H1 (cell line): Measurements from ENCODE around the gene NT5C. TPM values are rescaled to one million over a fixed set of nuclear protein-coding genes. Genes with fewer than 3 reads are reported as not detected.
"Not testable (repeated sequence)": the region's sequence is repeated elsewhere in the genome, so short reads cannot be mapped to it uniquely, and the experiment has no call there.

Experiments used
- CTCF ChIA-PET: fragments of 300-600 bp; sonication (Branson Sonifier 250); formaldehyde crosslinking; loops from one replicate; lab custom pipeline; 2021; ENCODE audit not compliant: partially characterized antibody; lab: Charles Lee
- POLR2A ChIA-PET: fragments of 300-600 bp; sonication (Branson Sonifier 250); formaldehyde crosslinking; loops from one replicate; lab custom pipeline; 2021; ENCODE audit warnings: inconsistent platforms; ENCODE audit not compliant: partially characterized antibody; lab: Charles Lee
- DNase-seq, 2 experiments: peaks; one replicate each; pipeline versions ENCODE4 v3.0.0 to v3.0.0-alpha.2; 2010 to 2022; ENCODE audit warnings: low spot score in 2 of 2, low read depth in 1 of 2, mixed read lengths in 1 of 2
- FAIRE-seq: peaks from 2 replicates; lab custom pipeline; 2011; peaks lifted over from hg19 to GRCh38; lab: Jason Lieb, UNC
- H2AFZ ChIP-seq: 2 replicates; pipeline ENCODE4 v1.8.1; 2012; ENCODE audit warnings: low read length, inconsistent platforms
- H2AK5ac ChIP-seq: 2 replicates; pipeline ENCODE4 v1.6.1; 2013; ENCODE audit warnings: low read depth, low read length
- H2BK120ac ChIP-seq: replicated peaks from 2 replicates; pipeline ENCODE3; 2013; ENCODE audit warnings: low read depth, low read length, inconsistent platforms
- H2BK12ac ChIP-seq: 2 replicates; pipeline ENCODE4 v1.6.1; 2013; ENCODE audit warnings: low read depth, low read length
- H2BK15ac ChIP-seq: 2 replicates; pipeline ENCODE4 v1.6.1; 2013; ENCODE audit warnings: low read length
- H2BK20ac ChIP-seq: 2 replicates; pipeline ENCODE4 v1.6.1; 2013; ENCODE audit warnings: low read length
- H2BK5ac ChIP-seq: 2 replicates; pipeline ENCODE4 v1.6.1; 2013; ENCODE audit warnings: low read depth, low read length
- H3K14ac ChIP-seq: 2 replicates; pipeline ENCODE4 v1.6.1; 2013; ENCODE audit warnings: inconsistent platforms; ENCODE audit not compliant: insufficient read length
- H3K18ac ChIP-seq: 2 replicates; pipeline ENCODE4 v1.6.1; 2013; ENCODE audit warnings: low read length; ENCODE audit errors: extremely low read depth
- H3K23ac ChIP-seq: 2 replicates; pipeline ENCODE4 v1.6.1; 2013; ENCODE audit warnings: inconsistent platforms; ENCODE audit not compliant: insufficient read length
- H3K23me2 ChIP-seq: 2 replicates; pipeline ENCODE4 v1.6.1; 2013; ENCODE audit warnings: low read depth, low read length
- H3K27ac ChIP-seq: 2 replicates; pipeline ENCODE4 v1.6.1; 2011; ENCODE audit warnings: low read depth, low read length, inconsistent platforms
- H3K27me3 ChIP-seq, 4 experiments: replicated peaks in 1 of 4; 1 replicate in 1 of 4; 2 replicates in 3 of 4; pipeline versions ENCODE4 v1.6.1 to v1.8.1; 2011 to 2013; ENCODE audit warnings: low read length in 3 of 4, mild to moderate bottlenecking in 3 of 4, inconsistent platforms in 2 of 4, mixed read lengths in 2 of 4, moderate library complexity in 1 of 4; ENCODE audit not compliant: control insufficient read depth in 3 of 4, insufficient read depth in 3 of 4; ENCODE audit errors: extremely low read depth in 1 of 4
- H3K36me3 ChIP-seq, 4 experiments: 2 replicates each; pipeline versions ENCODE4 v1.6.1 to v1.8.1; 2011 to 2013; ENCODE audit warnings: mild to moderate bottlenecking in 4 of 4, low read length in 3 of 4, moderate library complexity in 2 of 4, control low read depth in 1 of 4, inconsistent platforms in 1 of 4; ENCODE audit not compliant: insufficient read depth in 4 of 4, control insufficient read depth in 2 of 4
- H3K4ac ChIP-seq: replicated peaks from 2 replicates; pipeline ENCODE3; 2013; ENCODE audit warnings: low read length, low read depth, mixed read lengths, inconsistent platforms; ENCODE audit not compliant: insufficient read length
- H3K4me1 ChIP-seq, 4 experiments: replicated peaks in 1 of 4; 1 replicate in 1 of 4; 2 replicates in 3 of 4; pipeline versions ENCODE4 v1.6.1 to v1.8.1; 2011 to 2013; ENCODE audit warnings: low read length in 3 of 4, inconsistent platforms in 2 of 4, mixed read lengths in 1 of 4; ENCODE audit not compliant: insufficient read depth in 4 of 4, control insufficient read depth in 3 of 4
- H3K4me2 ChIP-seq, 2 experiments: 2 replicates each; pipeline versions ENCODE4 v1.6.1 to v1.8.1; 2011 to 2013; ENCODE audit warnings: low read depth in 2 of 2, low read length in 2 of 2, control low read depth in 1 of 2, inconsistent platforms in 1 of 2, mild to moderate bottlenecking in 1 of 2; ENCODE audit not compliant: insufficient read depth in 1 of 2
- H3K4me3 ChIP-seq, 4 experiments: fragments of 200-600, 300-600 bp in 1 of 4; sonication (generic), shearing (Covaris generic), sonication (Bioruptor Twin) in 1 of 4; 2 replicates each; pipeline versions ENCODE4 v1.5.1 to v1.8.1; 2011 to 2016; ENCODE audit warnings: low read length in 4 of 4, low read depth in 3 of 4, control low read depth in 2 of 4, inconsistent platforms in 2 of 4, mild to moderate bottlenecking in 2 of 4, mixed read lengths in 1 of 4, moderate library complexity in 1 of 4; ENCODE audit not compliant: insufficient read depth in 2 of 4; ENCODE audit errors: extremely low read depth in 1 of 4
- H3K56ac ChIP-seq: replicated peaks from 2 replicates; pipeline ENCODE3; 2013; ENCODE audit warnings: low read depth, mild to moderate bottlenecking, mixed read lengths, low read length, inconsistent platforms; ENCODE audit not compliant: insufficient read length
- H3K79me1 ChIP-seq: 2 replicates; pipeline ENCODE4 v1.6.1; 2013; ENCODE audit warnings: low read depth, low read length, control low read depth
- H3K79me2 ChIP-seq, 2 experiments: 2 replicates each; pipeline versions ENCODE4 v1.6.1 to v1.8.1; 2012 to 2013; ENCODE audit warnings: low read length in 2 of 2, mild to moderate bottlenecking in 2 of 2, inconsistent platforms in 1 of 2; ENCODE audit not compliant: insufficient read depth in 2 of 2, control insufficient read depth in 1 of 2
- H3K9ac ChIP-seq, 4 experiments: replicated peaks in 1 of 4; 1 replicate in 1 of 4; 2 replicates in 3 of 4; pipeline versions ENCODE4 v1.6.1 to v1.8.1; 2011 to 2013; ENCODE audit warnings: low read depth in 3 of 4, low read length in 3 of 4, control low read depth in 2 of 4, mild to moderate bottlenecking in 2 of 4, moderate library complexity in 2 of 4, inconsistent platforms in 1 of 4; ENCODE audit errors: extremely low read depth in 1 of 4
- H3K9me3 ChIP-seq, 2 experiments: 2 replicates each; pipeline versions ENCODE4 v1.6.1 to v1.8.1; 2012 to 2013; ENCODE audit warnings: mild to moderate bottlenecking in 2 of 2, moderate library complexity in 2 of 2, control low read depth in 1 of 2, inconsistent platforms in 1 of 2, low read depth in 1 of 2, low read length in 1 of 2, mixed read lengths in 1 of 2; ENCODE audit not compliant: insufficient read depth in 2 of 2
- H4K20me1 ChIP-seq, 2 experiments: replicated peaks in 1 of 2; 2 replicates each; pipeline versions ENCODE3 to v1.8.1; 2011 to 2013; ENCODE audit warnings: inconsistent platforms in 2 of 2, low read length in 2 of 2, mild to moderate bottlenecking in 1 of 2; ENCODE audit not compliant: insufficient read depth in 2 of 2, control insufficient read depth in 1 of 2
- H4K5ac ChIP-seq: 2 replicates; pipeline ENCODE4 v1.6.1; 2013; ENCODE audit warnings: low read length, low read depth, mixed read lengths, inconsistent platforms; ENCODE audit not compliant: insufficient read length
- H4K8ac ChIP-seq: 2 replicates; pipeline ENCODE4 v1.8.0; 2013; ENCODE audit warnings: mild to moderate bottlenecking, moderate library complexity, low read length, inconsistent platforms; ENCODE audit not compliant: insufficient read depth; ENCODE audit errors: extremely low read depth
- H4K91ac ChIP-seq: replicated peaks from 2 replicates; pipeline ENCODE3; 2013; ENCODE audit warnings: low read length, mixed read lengths, inconsistent platforms; ENCODE audit not compliant: insufficient read length
- ASH2L ChIP-seq: fragments of 200-600, 300-600 bp; sonication (generic); IDR thresholded peaks from one replicate; pipeline ENCODE4 v1.7.1; 2017; ENCODE audit warnings: low read length
- WGBS, 2 experiments: shearing (Covaris generic) in 1 of 2; methylation state at CpG; one replicate each; pipeline versions ENCODE4 v1.1.6 to v1.1.7; 2013 to 2015; ENCODE audit warnings: low lambda C conversion rate in 2 of 2, mixed read lengths in 2 of 2, inconsistent platforms in 1 of 2, low coverage in 1 of 2, missing lambda C conversion rate in 1 of 2; ENCODE audit not compliant: insufficient replicate concordance in 2 of 2, insufficient coverage in 1 of 2, insufficient read length in 1 of 2; ENCODE audit errors: extremely low coverage in 1 of 2, missing lambda C conversion rate in 1 of 2; 5-methylcytosine and 5-hydroxymethylcytosine counted together
- polyA plus RNA-seq, 7 experiments: library from polyadenylated mRNA; depleted of rRNA in 3 of 7; stranded (reverse) in 5 of 7; unstranded in 2 of 7; fragments of >200 nt in 5 of 7; fragments of 200-250 nt in 2 of 7; gene quantifications; 1 replicate in 5 of 7; 2 replicates in 1 of 7; 4 replicates in 1 of 7; pipeline versions ENCODE4 v1.2.1 to v1.2.3, GENCODE V29; 2011 to 2013; ENCODE audit warnings: missing spikeins in 2 of 7, mixed read lengths in 2 of 7
- total RNA-seq: library from RNA; stranded (reverse); fragmentation: NEBNext Ultra II Directional; extraction: Animal tissue kit (Norgen Biotek cat#: 25700); gene quantifications from 2 replicates; pipeline ENCODE4 v1.2.1, GENCODE V29; 2021

Gene NT5C
- total and polyA plus RNA-seq, 2 of the 8 experiments (the other 6 are each of a cell fraction or from before 2014, with no cell fraction given): 52.1 to 66.4 TPM

GRCh38 chr17:75132018-75133000 is 767 bp upstream of the NT5C start:
- CTCF ChIA-PET: interaction anchor here (1.0 to 12.9 kb wide), 22 partner anchors 7 to 139 kb away, joined by 3 to 239 read pairs (median 6); partner anchors contain the start of genes ARMC7 and MIF4GD
- peak; percentile 12 for TF ChIP-seq ASH2L
- TF ChIP-seq, all 59 proteins: peak for 1; not testable (repeated sequence) for 58

More at GRCh38 chr17:75132018-75133000, 767 bp upstream of the NT5C start:
- not testable (repeated sequence) for H3K23me2 ChIP-seq, H2BK15ac ChIP-seq, H2BK12ac ChIP-seq, H2BK20ac ChIP-seq, H3K9me3 ChIP-seq, H3K18ac ChIP-seq, H2BK5ac ChIP-seq, DNase-seq, H2AK5ac ChIP-seq, H3K79me2 ChIP-seq, H3K14ac ChIP-seq, H3K79me1 ChIP-seq, H3K4me1 ChIP-seq, H3K27me3 ChIP-seq, FAIRE-seq, H3K23ac ChIP-seq, H2BK120ac ChIP-seq
- Histone ChIP-seq H4K91ac (peak overlapping the region; percentile 54), H3K4me3 (peak overlapping the region; percentile 69 to 95 (median 74)), H3K4ac (peak overlapping the region; percentile 78), H4K5ac (peak overlapping the region; percentile 80), H3K36me3 (peaks cover 2 to 30% (median 15%) of the 10 kb centered on the region in 4 experiments), H4K8ac (peak overlapping the region; percentile 86; the same call in 1 of the 2 replicates), H3K27ac (peak overlapping the region; percentile 81; the same call in 1 of the 2 replicates), H3K4me2 (peak overlapping the region; percentile 46 to 80), H3K9ac (peak overlapping the region in 3 of 4 experiments; percentile 72 to 82 (median 77); a peak in 6 of 7 replicates), H3K56ac (peak overlapping the region; percentile 59), H4K20me1 (peaks cover 8 to 11% of the 10 kb centered on the region in 2 experiments), H2AFZ (peak overlapping the region; percentile 48; the same call in 1 of the 2 replicates)
- POLR2A ChIA-PET: interaction anchor here (0.6 to 13.9 kb wide), 24 partner anchors 8 to 203 kb away, joined by 3 to 134 read pairs (median 6); partner anchors contain the start of genes JPT1, NUP85, SLC16A5 and SUMO2
- WGBS, 2 experiments: 89% methylated on average over 37 of the region's 40 CpGs; no CpG with 5 or more reads in 1 of the 2 experiments
